HepG2 (cell line): ENCODE data around the gene PLPP3. TPM values are rescaled to one million over a fixed set of nuclear protein-coding genes. Genes with fewer than 3 reads are reported as not detected.

ENCODE experiments used
- ATAC-seq: fragments of 200-7000 bp; cut with Tn5 transposase; 3 replicates; pipeline ENCODE4 v1.9.1; 2020; ENCODE audit warnings: mild to moderate bottlenecking, moderate library complexity
- BruUV-seq: library from RNA; stranded (reverse); fragments of 400-500 nt; replicated peaks from 2 replicates; lab custom pipeline; 2021; lab: Mats Ljungman, UMichigan
- CTCF ChIA-PET: fragments of 300-600 bp; formaldehyde crosslinking; extraction: SDS; loops from one replicate; lab custom pipeline; 2021; ENCODE audit warnings: low total read pairs, inconsistent platforms, low intra/inter-chr PET ratio; lab: Yijun Ruan, JAX
- POLR2A ChIA-PET: fragments of 350-600 bp; sonication (Branson Sonifier 250); formaldehyde crosslinking; loops from one replicate; lab custom pipeline; 2020; ENCODE audit warnings: antibody characterized with exemption, inconsistent platforms; lab: Yijun Ruan, JAX
- DNase-seq: peaks from one replicate; pipeline ENCODE4 v3.0.0-alpha.2; 2015; ENCODE audit warnings: low spot score
- FAIRE-seq: peaks from 3 replicates; lab custom pipeline; 2011; peaks lifted over from hg19 to GRCh38; lab: Jason Lieb, UNC
- H2AFZ ChIP-seq: one replicate; pipeline ENCODE4 v1.6.1; 2011; ENCODE audit warnings: low read length, inconsistent platforms
- H3K27ac ChIP-seq: fragments of 300-600 bp; 3 replicates; pipeline ENCODE4 v1.8.0; 2011; ENCODE audit warnings: mixed run types, mild to moderate bottlenecking, mixed read lengths, low read length, inconsistent platforms; ENCODE audit not compliant: insufficient read depth; ENCODE audit errors: extremely low read length
- H3K27me3 ChIP-seq, 2 experiments: fragments of 200-600 bp in 1 of 2; 2 replicates in 1 of 2; 3 replicates in 1 of 2; pipeline versions ENCODE4 v1.6.0 to v1.8.0; 2011; ENCODE audit warnings: low read length in 2 of 2, mild to moderate bottlenecking in 2 of 2, moderate library complexity in 2 of 2, inconsistent platforms in 1 of 2; ENCODE audit not compliant: insufficient read depth in 2 of 2, control insufficient read depth in 1 of 2
- H3K36me3 ChIP-seq, 2 experiments: fragments of 200-600 bp in 1 of 2; replicated peaks in 1 of 2; 2 replicates in 1 of 2; 3 replicates in 1 of 2; pipeline versions ENCODE4 v1.5.1 to v1.8.0; 2011; ENCODE audit warnings: low read length in 2 of 2, inconsistent platforms in 1 of 2; ENCODE audit not compliant: insufficient read depth in 2 of 2, control insufficient read depth in 1 of 2
- H3K4me1 ChIP-seq: 2 replicates; pipeline ENCODE4 v1.5.1; 2012; ENCODE audit warnings: low read length, inconsistent platforms; ENCODE audit not compliant: insufficient read depth
- H3K4me2 ChIP-seq: 2 replicates; pipeline ENCODE4 v1.6.0; 2011; ENCODE audit warnings: low read depth, low read length, inconsistent platforms
- H3K4me3 ChIP-seq, 3 experiments: fragments of 200-600 bp in 1 of 3; sonication (generic), shearing (Covaris generic) in 1 of 3; replicated peaks in 1 of 3; 2 replicates each; pipeline ENCODE4 v1.5.1; 2011 to 2016; ENCODE audit warnings: low read length in 3 of 3, inconsistent platforms in 2 of 3, low read depth in 2 of 3, mild to moderate bottlenecking in 2 of 3, control low read depth in 1 of 3, mixed read lengths in 1 of 3; ENCODE audit not compliant: insufficient read depth in 1 of 3
- H3K79me2 ChIP-seq: one replicate; pipeline ENCODE4 v1.6.1; 2011; ENCODE audit warnings: low read length, inconsistent platforms; ENCODE audit not compliant: insufficient read depth
- H3K9ac ChIP-seq: 2 replicates; pipeline ENCODE4 v1.6.0; 2011; ENCODE audit warnings: mild to moderate bottlenecking, low read depth, low read length, inconsistent platforms; ENCODE audit not compliant: insufficient read depth
- H3K9me3 ChIP-seq: 2 replicates; pipeline ENCODE4 v1.5.1; 2012; ENCODE audit warnings: mild to moderate bottlenecking, low read length
- H4K20me1 ChIP-seq: 2 replicates; pipeline ENCODE4 v1.6.0; 2011; ENCODE audit warnings: inconsistent platforms, mild to moderate bottlenecking, low read length, moderate library complexity; ENCODE audit not compliant: insufficient read depth
- ETV6 ChIP-seq: sonication (generic); formaldehyde crosslinking; conservative IDR thresholded peaks from 2 replicates; pipeline ENCODE4 v1.4.0; 2020; ENCODE audit warnings: missing genetic modification reagents
- POLR2A ChIP-seq, 2 experiments: IDR thresholded peaks; 2 replicates each; pipeline ENCODE4 v1.6.1; 2011; ENCODE audit warnings: low read depth in 2 of 2, low read length in 2 of 2, mild to moderate bottlenecking in 1 of 2, moderate library complexity in 1 of 2; ENCODE audit not compliant: insufficient read depth in 1 of 2
- SP1 ChIP-seq, 2 experiments: fragments of 450-650 bp in 1 of 2; sonication (generic) in 1 of 2; formaldehyde crosslinking in 1 of 2; IDR thresholded peaks; 2 replicates each; pipeline versions ENCODE4 v1.4.0 to v1.6.1; 2016 to 2020; ENCODE audit warnings: missing genetic modification reagents in 1 of 2
- SP140L ChIP-seq: sonication (generic); formaldehyde crosslinking; IDR thresholded peaks from 2 replicates; pipeline ENCODE4 v1.4.0; 2020; ENCODE audit warnings: missing genetic modification reagents, borderline replicate concordance
- SP5 ChIP-seq: IDR thresholded peaks from 2 replicates; pipeline ENCODE4 v1.6.1; 2016; ENCODE audit warnings: low read depth, borderline replicate concordance
- ZNF337 ChIP-seq: sonication (generic); formaldehyde crosslinking; IDR thresholded peaks from 2 replicates; pipeline ENCODE4 v1.5.1; 2020; ENCODE audit warnings: missing genetic modification reagents, low read depth, mild to moderate bottlenecking, borderline replicate concordance
- ZNF547 ChIP-seq: sonication (generic); formaldehyde crosslinking; IDR thresholded peaks from 2 replicates; pipeline ENCODE4 v1.5.1; 2020; ENCODE audit warnings: mild to moderate bottlenecking, missing genetic modification reagents
- ZNF781 ChIP-seq: sonication (generic); formaldehyde crosslinking; IDR thresholded peaks from 2 replicates; pipeline ENCODE4 v1.5.1; 2020; ENCODE audit warnings: borderline replicate concordance, mild to moderate bottlenecking, missing genetic modification reagents; ENCODE audit errors: not compliant biosample characterization
- ZNF850 ChIP-seq: sonication (generic); formaldehyde crosslinking; conservative IDR thresholded peaks from 2 replicates; pipeline ENCODE4 v1.9.0; 2021; ENCODE audit warnings: mild to moderate bottlenecking, missing genetic modification reagents
- WGBS: methylation state at CpG from one replicate; pipeline ENCODE4 v1.1.6; 2017; ENCODE audit warnings: low lambda C conversion rate; 5-methylcytosine and 5-hydroxymethylcytosine counted together
- in situ Hi-C: cut with HindIII; loops from 2 replicates; pipeline ENCODE4 v1.10.0; 2017; ENCODE audit warnings: low pct_unique_long_range_greater_than_20kb; ENCODE audit not compliant: extremely low pct_ligation_motif_present
- intact Hi-C: fragments of 100-400 bp; cut with micrococcal nuclease; formaldehyde crosslinking; loops from one replicate; pipeline ENCODE4 v1.10.0; 2022; ENCODE audit not compliant: unreplicated experiment
- polyA plus RNA-seq, 8 experiments: library from polyadenylated mRNA; depleted of rRNA in 3 of 8; stranded (reverse) in 7 of 8; unstranded in 1 of 8; fragments of >200 nt; fragmentation: Illumina TruSeq in 4 of 8; extraction: Trizol in 4 of 8; gene quantifications; 2 replicates each; pipeline versions ENCODE4 v1.2.1 to v1.2.3, GENCODE V29; 2011 to 2016; ENCODE audit warnings: low read depth in 4 of 8, missing spikeins in 1 of 8, mixed read lengths in 1 of 8; ENCODE audit not compliant: insufficient read depth in 1 of 8
- total RNA-seq, 5 experiments: library from RNA; depleted of rRNA; stranded (reverse); fragments of >200 nt; fragmentation: Illumina TruSeq; extraction: Trizol; gene quantifications; 2 replicates each; pipeline ENCODE4 v1.2.3, GENCODE V29; 2016; ENCODE audit warnings: low read depth in 1 of 5
- TF ChIP-seq, protein P1 (sequence below): sonication (generic); formaldehyde crosslinking; IDR thresholded peaks from 2 replicates; pipeline ENCODE4 v1.5.1; 2020; ENCODE audit warnings: missing genetic modification reagents, mild to moderate bottlenecking, borderline replicate concordance
- TF ChIP-seq, protein P2 (sequence below): sonication (generic); formaldehyde crosslinking; conservative IDR thresholded peaks from 2 replicates; pipeline ENCODE4 v1.4.0; 2020; ENCODE audit warnings: mild to moderate bottlenecking, missing genetic modification reagents, moderate library complexity
- TF ChIP-seq, protein P3 (sequence below): sonication (generic); formaldehyde crosslinking; IDR thresholded peaks from 2 replicates; pipeline ENCODE4 v1.4.0; 2020; ENCODE audit warnings: mild to moderate bottlenecking, missing genetic modification reagents, borderline replicate concordance

The PLPP3 gene
- total and polyA plus RNA-seq, 2 of the 13 experiments (the other 11 are each of a cell fraction or from before 2014, with no cell fraction given) = 49.7 to 65.8 TPM

DNA sequence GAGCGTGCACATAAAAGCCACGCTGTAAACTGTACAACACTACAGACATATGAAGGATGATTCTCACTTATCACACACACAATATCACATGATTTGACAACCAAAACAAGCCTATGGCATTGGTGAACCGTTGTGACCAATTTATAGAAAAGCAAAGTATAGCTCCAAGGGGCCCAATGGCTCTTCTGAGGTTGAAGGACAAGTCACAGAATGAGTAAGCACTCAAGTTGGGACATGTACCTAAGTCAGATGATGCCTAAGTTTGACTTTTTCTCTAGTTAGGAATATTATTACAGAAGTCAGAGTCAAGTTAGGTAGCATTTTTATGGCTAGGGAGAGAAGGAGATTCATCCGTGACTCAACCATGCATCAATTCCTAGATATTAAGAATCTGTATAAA, 45.7 kb downstream of the PLPP3 start:
- POLR2A ChIA-PET = interaction anchor here (2.4 kb wide), 1 partner anchor 25 kb away, joined by 9 read pairs; no protein-coding TSS in a partner anchor
- ATAC-seq = no peak
- TF ChIP-seq, protein P1, sequence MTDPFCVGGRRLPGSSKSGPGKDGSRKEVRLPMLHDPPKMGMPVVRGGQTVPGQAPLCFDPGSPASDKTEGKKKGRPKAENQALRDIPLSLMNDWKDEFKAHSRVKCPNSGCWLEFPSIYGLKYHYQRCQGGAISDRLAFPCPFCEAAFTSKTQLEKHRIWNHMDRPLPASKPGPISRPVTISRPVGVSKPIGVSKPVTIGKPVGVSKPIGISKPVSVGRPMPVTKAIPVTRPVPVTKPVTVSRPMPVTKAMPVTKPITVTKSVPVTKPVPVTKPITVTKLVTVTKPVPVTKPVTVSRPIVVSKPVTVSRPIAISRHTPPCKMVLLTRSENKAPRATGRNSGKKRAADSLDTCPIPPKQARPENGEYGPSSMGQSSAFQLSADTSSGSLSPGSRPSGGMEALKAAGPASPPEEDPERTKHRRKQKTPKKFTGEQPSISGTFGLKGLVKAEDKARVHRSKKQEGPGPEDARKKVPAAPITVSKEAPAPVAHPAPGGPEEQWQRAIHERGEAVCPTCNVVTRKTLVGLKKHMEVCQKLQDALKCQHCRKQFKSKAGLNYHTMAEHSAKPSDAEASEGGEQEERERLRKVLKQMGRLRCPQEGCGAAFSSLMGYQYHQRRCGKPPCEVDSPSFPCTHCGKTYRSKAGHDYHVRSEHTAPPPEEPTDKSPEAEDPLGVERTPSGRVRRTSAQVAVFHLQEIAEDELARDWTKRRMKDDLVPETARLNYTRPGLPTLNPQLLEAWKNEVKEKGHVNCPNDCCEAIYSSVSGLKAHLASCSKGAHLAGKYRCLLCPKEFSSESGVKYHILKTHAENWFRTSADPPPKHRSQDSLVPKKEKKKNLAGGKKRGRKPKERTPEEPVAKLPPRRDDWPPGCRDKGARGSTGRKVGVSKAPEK (CRISPR knock-in tag) = no peak
- no peak for TF ChIP-seq SP1 (IDR thresholded peaks at IDR 0.05)
- no peak for TF ChIP-seq SP1 (CRISPR knock-in tag; IDR thresholded peaks at IDR 0.05)
- no peak for TF ChIP-seq SP140L
- TF ChIP-seq ETV6 (CRISPR knock-in tag) = no peak
- TF ChIP-seq ZNF850 (CRISPR knock-in tag) = no peak
- TF ChIP-seq ZNF547 = no peak
- TF ChIP-seq ZNF337 = no peak
- TF ChIP-seq SP5 (CRISPR knock-in tag) = no peak
- no peak for TF ChIP-seq ZNF781 (CRISPR knock-in tag)
- TF ChIP-seq, protein P2, sequence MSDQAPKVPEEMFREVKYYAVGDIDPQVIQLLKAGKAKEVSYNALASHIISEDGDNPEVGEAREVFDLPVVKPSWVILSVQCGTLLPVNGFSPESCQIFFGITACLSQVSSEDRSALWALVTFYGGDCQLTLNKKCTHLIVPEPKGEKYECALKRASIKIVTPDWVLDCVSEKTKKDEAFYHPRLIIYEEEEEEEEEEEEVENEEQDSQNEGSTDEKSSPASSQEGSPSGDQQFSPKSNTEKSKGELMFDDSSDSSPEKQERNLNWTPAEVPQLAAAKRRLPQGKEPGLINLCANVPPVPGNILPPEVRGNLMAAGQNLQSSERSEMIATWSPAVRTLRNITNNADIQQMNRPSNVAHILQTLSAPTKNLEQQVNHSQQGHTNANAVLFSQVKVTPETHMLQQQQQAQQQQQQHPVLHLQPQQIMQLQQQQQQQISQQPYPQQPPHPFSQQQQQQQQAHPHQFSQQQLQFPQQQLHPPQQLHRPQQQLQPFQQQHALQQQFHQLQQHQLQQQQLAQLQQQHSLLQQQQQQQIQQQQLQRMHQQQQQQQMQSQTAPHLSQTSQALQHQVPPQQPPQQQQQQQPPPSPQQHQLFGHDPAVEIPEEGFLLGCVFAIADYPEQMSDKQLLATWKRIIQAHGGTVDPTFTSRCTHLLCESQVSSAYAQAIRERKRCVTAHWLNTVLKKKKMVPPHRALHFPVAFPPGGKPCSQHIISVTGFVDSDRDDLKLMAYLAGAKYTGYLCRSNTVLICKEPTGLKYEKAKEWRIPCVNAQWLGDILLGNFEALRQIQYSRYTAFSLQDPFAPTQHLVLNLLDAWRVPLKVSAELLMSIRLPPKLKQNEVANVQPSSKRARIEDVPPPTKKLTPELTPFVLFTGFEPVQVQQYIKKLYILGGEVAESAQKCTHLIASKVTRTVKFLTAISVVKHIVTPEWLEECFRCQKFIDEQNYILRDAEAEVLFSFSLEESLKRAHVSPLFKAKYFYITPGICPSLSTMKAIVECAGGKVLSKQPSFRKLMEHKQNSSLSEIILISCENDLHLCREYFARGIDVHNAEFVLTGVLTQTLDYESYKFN = no peak
- no peak for TF ChIP-seq POLR2A (IDR thresholded peaks at IDR 0.05; ENCODE audit: insufficient read depth in 1 of 2, low read depth in 2 of 2, low read length in 2 of 2)
- TF ChIP-seq, protein P3, sequence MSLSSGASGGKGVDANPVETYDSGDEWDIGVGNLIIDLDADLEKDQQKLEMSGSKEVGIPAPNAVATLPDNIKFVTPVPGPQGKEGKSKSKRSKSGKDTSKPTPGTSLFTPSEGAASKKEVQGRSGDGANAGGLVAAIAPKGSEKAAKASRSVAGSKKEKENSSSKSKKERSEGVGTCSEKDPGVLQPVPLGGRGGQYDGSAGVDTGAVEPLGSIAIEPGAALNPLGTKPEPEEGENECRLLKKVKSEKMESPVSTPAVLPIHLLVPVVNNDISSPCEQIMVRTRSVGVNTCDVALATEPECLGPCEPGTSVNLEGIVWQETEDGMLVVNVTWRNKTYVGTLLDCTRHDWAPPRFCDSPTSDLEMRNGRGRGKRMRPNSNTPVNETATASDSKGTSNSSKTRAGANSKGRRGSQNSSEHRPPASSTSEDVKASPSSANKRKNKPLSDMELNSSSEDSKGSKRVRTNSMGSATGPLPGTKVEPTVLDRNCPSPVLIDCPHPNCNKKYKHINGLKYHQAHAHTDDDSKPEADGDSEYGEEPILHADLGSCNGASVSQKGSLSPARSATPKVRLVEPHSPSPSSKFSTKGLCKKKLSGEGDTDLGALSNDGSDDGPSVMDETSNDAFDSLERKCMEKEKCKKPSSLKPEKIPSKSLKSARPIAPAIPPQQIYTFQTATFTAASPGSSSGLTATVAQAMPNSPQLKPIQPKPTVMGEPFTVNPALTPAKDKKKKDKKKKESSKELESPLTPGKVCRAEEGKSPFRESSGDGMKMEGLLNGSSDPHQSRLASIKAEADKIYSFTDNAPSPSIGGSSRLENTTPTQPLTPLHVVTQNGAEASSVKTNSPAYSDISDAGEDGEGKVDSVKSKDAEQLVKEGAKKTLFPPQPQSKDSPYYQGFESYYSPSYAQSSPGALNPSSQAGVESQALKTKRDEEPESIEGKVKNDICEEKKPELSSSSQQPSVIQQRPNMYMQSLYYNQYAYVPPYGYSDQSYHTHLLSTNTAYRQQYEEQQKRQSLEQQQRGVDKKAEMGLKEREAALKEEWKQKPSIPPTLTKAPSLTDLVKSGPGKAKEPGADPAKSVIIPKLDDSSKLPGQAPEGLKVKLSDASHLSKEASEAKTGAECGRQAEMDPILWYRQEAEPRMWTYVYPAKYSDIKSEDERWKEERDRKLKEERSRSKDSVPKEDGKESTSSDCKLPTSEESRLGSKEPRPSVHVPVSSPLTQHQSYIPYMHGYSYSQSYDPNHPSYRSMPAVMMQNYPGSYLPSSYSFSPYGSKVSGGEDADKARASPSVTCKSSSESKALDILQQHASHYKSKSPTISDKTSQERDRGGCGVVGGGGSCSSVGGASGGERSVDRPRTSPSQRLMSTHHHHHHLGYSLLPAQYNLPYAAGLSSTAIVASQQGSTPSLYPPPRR (CRISPR knock-in tag) = no peak

More for the DNA sequence above, 45.7 kb downstream of the PLPP3 start:
- no peak for DNase-seq
- H3K4me1 ChIP-seq = peaks cover 87% of the 10 kb centered on the region
- no peak overlapping the region for H2AFZ ChIP-seq
- H3K4me3 ChIP-seq = no peak overlapping the region
- H3K4me2 ChIP-seq = no peak overlapping the region
- peaks cover 27 to 77% of the 10 kb centered on the region in 2 experiments for H3K36me3 ChIP-seq
- no peaks in the 10 kb centered on the region for H3K9me3 ChIP-seq
- no peak overlapping the region for H3K9ac ChIP-seq
- CTCF ChIA-PET = no interaction called here
- peak overlapping the region; percentile 61 for H3K27ac ChIP-seq
- BruUV-seq = no TSS peak
- 92% methylated on average over 4 of the region's 4 CpGs for WGBS
- peaks cover 95% of the 10 kb centered on the region for H3K79me2 ChIP-seq
- no peak for FAIRE-seq
- intact Hi-C loops (no loop called here), in situ Hi-C loops (no loop called here)
- no peaks in the 10 kb centered on the region for H3K27me3 ChIP-seq
- no peaks in the 10 kb centered on the region; the same call in none of the 2 replicates for H4K20me1 ChIP-seq
